NCI-H2227 treated with DMSO at 0.1 percent for 48 hours (cell line): ENCODE measurements around the gene ASAP2.

Experiments
- DNase-seq: peaks from one replicate; lab custom pipeline; 2025; lab: John Stamatoyannopoulos, UW

Gene ASAP2

DNA sequence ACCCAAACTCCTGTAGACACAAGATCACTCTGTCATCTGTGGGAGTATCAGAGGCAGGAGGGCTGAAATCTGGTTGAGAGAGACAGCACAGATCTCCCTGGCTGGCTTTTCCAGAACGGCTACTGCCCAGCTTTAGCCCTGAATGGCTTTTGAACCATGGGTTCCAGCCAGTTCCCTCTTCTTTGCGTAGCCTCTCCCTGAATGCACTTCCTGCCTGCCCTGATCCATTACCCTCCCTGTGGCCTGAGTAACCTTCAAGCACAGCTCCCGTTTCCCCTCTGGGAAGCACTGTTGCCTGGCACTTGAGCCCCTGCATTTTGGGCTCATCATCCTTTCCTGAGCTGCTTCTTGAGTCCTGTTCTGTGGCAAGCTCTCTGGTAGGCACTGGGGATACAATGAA lies 68.8 kb downstream of the ASAP2 start:
- no peak for DNase-seq

DNA sequence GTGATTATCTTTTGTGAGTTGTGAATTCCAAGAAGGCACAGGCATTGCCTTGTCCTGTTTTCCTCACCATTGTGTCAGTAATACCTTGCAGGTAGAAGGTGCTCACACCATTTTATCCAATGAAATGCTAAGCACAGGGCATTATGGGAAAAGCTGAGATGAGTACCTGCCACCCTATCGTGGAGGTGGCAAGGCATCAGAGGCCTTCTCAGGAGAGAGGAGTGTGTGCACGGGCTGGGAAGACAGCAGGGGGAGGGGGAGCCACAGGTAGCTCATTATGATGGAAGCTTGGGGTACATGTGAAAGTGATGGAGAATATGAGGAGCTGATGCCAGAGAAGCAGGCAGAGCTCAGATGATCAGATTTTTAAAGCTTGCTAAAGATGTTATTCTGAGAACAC lies 69.5 kb downstream of the ASAP2 start:
- DNase-seq: no peak

DNA sequence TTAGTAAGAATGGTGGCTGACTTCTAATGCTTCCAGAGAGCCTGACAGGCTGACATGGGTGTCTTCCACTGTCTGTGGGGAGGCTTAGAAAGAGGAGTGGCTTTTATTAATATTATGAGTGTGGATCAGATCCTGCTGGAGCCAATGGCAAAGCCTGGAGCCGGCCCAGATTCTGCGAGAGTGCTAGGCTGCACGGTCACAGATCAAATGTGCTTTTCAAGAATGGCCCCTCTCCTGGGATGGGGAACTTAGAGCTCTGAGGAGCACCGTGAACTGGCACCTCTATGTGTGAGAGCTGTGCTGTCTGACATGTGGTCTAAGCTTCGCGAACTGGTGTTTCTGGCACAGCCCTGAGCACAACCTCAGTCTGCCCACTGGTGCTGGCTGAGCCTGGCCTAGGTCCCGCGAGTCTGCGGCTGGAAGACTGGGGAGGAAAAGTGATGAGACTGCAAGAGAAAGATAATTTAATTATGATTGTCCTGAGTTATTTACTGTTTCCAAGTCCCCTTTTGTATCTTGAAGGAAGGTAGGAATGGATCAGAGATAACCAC lies 70.4 kb downstream of the ASAP2 start:
- no peak for DNase-seq

DNA sequence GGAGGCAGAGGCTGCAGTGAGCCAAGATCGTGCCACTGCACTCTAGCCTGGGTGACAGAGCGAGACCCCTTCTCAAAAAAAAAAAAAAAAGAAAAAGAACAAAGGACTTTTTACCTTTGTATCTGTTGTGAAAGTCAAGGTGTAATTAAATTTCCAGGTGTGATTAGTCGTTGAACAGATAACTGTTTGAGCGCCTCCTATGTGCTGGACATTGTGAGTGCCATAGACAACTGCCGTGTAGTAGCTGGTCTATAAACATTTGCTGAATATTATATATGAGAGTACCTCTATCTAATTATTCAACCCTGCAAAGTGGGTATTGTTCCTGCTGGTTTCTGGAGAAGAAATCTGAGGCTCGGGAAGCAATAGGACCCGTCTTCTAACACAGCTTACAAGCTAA lies 71.8 kb downstream of the ASAP2 start:
- DNase-seq: no peak

DNA sequence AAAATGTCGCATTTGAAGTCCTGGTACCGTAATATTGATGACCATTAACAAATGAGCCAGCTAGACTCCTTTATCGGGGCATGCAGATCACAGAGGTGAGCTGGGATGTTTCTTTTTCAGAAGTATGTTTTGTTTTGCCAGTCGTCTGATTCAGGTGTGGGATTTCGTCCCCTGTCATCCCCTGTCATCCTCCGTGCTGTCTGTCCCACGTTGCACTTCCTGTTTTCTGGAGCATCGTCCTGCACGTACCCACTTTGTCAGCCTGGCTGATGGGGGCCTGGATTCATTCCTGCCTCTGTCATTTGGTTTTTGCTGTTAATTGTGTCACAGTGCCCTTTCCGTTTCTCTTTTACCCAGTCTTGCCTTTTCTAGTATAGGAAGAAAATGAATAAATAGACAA lies 72.8 kb downstream of the ASAP2 start:
- no peak for DNase-seq

DNA sequence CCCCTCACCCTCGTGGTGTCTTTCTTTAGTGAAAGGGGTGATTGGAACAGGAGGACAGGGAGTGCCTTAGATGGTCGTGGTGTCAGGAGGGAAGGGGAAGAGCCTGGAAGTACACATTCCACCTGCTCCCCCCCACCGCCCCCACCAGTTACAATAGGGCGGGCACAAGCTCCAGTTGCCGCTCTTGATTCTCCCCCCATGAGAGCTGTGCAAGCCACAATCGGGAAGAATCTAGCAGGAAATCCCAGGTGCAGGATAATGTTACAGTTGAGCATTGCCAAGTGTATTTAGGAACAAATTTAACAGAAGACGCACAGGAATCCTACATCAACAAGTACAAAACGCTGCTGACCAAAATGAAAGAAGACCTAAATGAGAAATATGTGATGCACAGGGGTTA lies 73.6 kb downstream of the ASAP2 start:
- no peak for DNase-seq

DNA sequence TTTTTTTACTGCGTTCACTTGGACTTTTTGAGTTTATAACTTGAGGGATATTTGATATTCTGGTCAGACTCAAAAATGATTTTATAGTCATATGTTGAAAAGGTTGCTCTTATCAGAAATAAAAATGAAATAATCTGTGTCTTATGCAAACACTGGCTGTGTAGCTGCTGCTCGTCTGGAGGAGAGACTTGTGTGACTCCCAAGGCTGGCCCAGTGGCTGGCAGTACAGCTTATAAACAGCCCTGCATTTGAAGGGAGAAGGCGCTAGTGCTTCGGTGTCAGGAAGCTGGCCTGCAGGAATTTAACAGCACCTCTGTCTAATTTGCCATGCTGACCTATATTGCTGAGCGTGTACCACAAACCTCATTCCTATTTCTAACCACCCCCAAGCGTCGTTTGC lies 74.5 kb downstream of the ASAP2 start:
- DNase-seq: no peak

DNA sequence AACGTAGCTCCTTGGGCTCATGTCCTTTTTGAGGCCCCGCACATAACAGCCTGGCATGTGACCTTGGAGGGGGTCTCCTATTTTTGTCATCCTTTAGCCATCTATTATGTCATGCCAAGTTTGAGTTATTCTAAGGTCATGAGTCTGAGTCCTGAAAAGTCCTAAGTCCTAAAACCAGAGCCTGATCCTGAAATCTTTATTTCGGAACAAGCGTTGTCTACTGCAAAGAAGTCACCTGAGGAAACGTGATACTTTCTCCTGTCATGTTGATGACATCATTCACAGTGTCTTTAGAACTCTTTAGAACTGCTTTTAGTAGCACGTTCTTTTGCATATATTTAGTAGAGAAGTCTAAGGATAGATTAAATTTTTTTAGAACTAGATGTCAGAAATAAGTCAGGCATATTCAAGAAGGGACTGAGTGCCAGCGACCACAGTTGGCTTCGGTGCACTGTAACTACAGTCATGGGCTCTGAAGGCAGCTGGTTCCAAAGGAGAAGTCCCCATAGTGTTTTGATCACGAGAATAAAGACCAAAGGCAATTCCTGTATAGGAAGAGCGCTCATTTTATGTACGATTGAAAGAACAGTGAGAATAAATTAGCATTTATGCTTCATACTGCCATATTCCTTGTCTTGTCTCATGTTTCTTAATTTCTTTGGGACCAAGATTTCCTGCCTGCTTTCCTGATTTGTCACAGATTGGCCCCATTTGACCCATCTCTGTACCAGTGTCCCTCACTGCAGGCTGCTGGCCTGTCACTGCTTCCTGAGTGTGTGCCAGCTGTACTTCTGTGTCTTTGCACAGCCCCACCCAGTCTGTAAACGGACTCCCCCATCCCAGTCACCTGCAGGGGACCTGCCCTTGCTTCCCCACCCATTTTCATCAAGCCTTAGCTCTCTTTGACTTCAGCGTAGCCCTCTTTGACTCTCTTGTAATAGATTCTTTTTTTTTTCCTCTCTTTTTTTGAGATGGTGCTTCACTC lies 75.8 kb downstream of the ASAP2 start:
- no peak for DNase-seq

DNA sequence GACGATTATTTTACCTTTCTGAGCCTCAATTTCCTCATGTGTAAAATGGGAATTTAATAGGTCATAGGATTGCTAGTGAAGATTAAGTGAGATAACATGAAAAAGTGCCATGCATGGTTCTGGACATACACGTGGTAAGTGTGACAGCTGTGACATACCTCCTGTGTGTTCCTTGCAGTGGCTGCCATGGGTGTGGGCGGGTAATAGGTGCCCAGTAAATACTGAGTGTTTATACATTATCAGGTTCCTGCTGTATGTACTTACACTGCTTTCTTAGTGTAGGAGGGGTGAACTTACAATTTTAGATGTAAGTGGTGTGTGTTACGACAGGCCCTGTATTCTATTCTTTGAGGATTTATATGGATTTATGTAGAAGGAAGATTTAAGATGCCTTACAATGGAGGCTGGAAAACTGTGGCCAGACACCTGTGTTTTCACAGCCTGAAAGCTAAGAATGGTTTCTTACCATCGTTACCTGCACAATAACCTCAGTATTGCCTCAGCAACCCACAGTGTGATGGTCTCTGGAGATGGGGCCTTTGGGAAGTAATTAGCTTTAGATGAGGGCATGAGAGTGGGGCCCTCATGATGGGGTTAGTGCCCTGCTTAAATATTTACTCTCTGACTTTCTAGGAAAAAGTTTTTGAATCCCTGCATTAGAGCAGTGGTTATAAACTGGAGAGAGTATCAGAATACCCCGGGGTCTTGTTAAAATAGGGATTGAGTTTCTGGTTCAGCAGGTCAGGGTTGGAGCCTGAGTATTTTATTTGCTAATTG lies 78.1 kb downstream of the ASAP2 start:
- no peak for DNase-seq

DNA sequence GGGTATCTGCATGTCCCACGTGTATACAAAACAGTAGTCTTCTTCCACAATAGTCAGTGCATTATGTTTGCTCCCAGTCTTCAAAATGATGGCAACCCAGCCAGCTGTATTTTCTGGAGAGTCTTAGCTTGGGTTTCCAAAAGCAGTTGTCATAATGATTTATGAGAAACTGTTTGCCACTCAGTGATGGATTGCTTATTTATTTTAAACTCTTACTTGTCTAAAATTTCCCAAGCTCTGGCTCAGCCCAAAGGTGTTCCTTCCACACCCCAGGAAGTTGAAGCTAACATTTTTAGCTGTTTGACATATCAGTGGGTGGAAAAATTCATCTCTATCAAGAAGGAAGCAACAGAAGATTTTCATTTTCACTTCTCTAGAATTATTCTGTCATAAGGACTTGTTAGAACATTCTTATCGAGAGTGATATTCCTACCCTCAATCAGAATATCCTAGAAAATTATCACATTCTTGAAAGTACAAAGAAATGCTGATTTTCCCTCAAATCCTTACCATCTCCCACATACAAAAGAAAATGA lies 78.8 kb downstream of the ASAP2 start:
- DNase-seq: no peak

DNA sequence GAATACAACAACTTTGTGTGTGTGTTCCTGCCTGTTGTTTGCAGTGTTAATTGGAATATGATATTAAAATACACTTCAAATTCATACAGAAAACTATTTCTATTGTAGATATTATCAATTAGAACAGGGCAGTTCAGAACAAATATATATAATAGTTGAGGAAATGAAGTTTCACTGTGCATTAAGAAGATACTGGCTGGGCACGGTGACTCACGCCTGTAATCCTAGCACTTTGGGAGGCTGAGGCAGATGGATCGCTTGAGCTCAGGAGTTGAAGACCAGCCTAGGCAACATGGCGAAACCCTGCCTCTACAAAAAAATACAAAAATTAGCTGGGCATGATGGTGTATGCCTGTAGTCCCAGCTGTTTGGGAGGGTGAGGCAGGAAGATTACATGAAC lies 79.3 kb downstream of the ASAP2 start:
- DNase-seq: no peak

DNA sequence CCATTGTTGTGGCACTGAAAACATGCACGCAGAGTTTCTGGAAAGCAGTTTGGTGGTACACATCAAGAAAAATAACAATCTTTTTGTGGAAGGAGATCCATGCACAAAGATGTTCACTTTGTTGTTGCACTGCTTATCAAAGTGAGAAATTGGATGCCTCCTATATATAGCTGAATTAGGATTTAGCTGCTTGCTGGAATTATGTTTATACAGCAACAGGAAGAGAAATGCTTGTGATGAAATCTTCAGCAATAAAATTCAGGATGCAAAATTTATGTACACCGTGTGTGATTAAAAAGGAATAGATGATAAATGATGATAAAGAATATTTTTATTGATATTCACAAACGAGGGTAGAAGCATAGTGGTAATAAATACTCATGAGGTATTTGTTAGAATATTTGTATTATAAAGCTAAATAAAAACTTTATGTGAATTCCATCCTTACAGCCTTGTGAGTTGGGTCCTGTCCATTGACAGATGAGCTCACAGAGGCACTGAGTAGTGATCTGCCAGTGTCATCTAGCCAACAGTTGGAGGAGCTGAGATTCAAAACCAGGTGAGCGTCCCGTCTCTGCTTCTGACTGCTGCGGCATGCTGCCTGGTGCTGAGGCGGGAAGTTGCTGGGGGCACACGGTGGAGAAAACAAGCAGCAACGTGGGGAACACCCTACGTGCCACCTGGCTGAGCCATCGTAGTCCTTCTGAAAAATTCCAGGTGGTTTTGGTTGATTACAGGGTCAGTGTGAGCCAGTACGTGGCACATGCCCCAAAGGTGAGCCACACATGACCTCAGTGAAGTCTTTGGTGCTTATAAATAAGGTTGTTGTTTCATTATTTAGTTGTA lies 80.2 kb downstream of the ASAP2 start:
- no peak for DNase-seq

DNA sequence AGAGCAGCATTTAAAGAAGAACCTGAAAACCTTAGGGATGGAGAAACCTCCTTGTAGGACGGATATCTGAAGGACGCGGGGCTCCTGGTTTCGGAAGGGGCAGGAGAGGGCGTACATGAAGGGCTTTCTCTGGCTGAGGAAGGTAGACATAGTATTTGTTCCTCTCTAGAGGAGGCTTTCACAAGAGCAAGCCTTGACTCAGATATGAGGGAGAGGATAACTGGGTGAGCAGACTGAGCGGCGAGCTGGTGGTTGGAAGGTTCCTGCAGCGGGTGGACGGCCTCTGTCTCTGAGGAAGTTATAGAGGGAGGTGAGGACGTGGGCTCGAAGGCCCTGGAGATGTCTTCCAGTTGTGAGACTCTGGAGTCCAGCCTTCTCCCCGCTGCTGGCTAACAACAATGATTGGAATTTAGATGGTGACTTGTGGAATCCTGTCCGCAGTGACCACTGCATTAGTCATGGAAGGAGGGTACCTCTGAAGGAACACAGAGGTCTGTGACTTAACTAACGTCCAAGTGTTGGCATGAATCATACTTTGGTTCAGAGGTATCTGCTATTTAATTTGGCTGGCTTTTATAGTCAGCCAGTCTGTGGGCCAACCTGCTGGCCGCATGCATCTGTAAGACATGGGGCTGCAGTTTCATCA lies 80.9 kb downstream of the ASAP2 start:
- no peak for DNase-seq

DNA sequence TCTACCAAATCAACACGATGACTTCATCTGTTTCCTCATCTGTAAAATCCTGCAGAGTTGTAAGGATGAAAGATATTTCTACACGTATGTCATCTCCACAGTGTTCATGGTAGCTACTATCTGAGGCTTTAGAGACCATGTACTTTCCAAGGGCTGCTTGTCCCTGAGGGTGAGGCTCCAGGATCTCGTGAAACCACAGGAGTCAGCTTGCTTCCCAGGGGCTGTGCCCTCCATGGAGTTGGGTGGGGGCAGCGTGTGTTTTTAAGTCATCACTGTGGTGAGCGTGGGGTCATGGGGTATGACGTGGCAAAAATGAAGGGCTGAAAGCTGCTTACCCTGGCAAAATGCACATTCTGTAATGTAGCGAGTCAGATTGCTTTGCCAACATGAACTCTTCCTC lies 81.6 kb downstream of the ASAP2 start:
- no peak for DNase-seq

DNA sequence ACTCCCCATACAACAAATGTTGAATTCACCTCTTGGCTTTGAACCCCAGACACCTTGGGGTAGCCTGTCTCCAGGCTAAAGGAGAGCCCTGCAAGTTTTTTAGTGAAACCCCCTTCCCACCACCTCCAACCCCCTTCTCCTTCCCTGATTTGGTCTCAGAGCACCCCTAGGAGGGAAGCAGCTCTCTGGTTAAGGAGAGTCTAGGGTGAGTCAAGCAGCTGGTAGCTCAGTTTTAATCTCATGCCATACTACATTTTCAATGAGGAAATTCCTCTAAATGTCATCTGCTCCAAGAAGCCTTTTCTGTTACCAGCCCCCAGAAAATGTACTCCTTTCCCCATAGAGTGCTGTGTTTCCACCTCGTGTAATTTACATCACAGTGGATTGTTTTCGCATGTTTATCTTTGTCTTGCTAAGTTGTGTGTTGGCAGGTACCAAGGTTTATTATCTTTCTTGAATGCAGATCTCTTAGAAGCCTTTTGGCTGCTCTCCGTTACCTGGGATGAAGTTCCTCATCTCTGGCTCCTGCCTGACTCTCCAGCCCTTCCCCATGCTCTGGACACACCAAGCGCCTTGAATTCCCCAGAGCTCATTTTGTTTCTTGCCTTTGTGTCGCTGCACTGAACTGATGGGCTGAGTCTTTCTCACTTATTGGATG lies 82.2 kb downstream of the ASAP2 start:
- no peak for DNase-seq

DNA sequence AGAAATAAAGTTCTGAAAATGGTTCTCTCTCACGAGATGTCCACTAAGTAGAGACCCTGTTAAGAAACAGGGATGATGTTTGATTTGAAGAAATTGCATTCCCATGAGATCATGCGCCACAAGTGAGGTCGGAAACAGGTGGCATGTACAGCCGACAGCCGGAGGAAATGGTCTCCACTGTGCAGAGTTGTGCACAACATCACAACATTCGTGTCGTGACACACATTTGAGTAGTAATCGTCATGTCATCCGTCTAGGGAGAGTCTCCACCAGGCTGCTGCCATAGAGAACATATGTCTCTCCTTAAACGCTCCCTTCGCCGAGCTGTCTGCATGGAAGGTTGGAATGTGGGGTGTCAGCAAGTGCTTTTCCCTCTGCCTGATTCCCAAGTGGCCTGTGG lies 84.7 kb downstream of the ASAP2 start:
- DNase-seq: no peak

DNA sequence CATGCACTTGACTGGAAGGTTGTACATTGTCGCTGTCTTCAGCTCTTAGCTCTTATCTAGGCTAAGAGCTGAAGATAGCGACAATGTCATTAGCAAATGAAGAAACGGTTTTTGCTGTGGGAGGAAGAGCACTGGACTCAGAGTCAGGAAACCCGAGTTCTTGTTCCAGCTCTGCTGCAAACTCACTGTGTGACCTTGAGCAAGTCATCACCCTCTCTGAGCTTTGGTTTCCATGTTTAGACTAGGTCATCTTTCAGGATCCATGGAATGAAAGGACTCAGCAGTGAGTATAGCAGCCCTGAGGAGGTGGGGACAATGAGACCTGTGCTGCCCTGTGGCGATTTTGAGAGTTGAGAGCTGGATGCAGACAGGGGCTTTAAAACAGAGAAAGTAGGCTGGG lies 85.3 kb downstream of the ASAP2 start:
- no peak for DNase-seq

DNA sequence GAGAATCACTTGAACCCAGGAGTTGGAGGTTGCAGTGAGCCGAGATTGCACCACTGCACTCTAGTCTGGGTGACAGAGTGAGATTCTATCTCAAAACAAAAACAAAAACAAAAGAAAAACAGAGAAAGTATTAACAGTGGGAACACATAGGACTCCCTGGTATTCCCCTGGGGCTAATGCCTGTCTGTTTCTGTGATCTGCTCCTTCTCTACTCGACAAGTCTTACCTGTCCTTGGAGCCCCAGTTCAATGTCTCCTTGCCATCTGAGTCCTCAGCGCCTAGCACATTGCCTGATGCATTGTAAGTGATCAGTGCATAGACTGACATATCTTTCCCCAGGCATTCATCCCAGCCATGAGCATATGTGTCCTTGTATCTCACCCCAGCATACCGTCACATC lies 85.8 kb downstream of the ASAP2 start:
- no peak for DNase-seq

DNA sequence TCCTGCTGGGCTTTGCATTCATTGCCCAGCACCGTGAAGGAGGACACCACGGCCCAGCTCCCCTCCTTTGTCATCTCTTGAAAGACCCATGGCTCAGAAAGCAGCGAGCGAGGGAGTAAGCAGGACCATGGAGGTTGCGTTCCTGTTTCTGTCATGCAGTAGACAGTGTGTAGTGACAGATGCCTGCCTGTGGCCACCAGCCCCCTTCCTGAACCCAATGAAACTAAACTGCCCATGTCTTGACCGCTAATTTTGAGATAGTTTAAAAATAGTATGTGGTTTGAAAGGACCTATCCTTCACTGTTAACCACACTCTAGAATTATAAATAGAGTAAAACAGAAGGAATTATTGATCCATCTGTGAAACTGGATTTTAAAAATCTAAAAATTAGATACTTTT lies 88.2 kb downstream of the ASAP2 start:
- no peak for DNase-seq

DNA sequence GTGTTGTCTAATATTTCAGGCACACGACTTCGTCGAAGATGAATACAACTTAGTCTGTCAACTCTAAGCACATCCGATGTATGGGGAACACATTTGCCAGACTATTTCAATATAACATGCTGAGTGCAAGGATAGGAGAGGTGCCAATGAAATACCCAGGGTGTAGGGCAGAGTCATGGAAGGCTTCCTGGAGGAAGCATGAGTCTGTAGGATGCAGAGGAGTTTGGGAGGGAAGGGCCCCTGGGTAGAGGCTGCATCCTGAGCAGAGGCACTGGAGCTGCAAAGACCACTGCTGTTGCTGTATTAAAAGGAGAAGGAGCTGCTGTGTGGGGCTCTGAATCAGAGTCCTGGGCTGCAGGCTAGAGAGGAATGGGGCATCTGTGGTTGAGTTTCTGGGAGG lies 89.9 kb downstream of the ASAP2 start:
- DNase-seq: no peak

DNA sequence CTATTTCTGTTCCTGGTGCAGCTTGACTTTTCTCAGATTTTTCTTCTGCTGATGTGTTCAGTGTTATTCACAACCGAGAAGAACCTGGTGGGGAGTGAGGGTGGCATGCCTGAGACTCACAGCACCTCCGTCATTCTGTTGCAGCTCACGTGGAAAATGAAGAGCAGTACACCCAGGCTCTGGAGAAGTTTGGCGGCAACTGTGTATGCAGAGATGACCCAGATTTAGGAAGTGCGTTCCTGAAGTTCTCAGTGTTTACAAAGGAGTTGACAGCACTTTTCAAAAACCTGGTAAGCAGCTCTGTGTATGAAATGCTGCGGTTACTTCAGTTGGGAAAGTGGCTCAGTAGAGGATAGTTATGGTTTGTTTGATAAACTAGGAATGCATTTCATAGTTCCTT lies 90.5 kb downstream of the ASAP2 start:
- no peak for DNase-seq
